Transverse colon (tissue), 4 donors: ENCODE results near the gene SESN1.

Experiments used
- EP300 ChIP-seq: sonication (generic); formaldehyde crosslinking; IDR thresholded peaks from one replicate; pipeline ENCODE4 v1.6.1; 2017; ENCODE audit warnings: antibody characterized with exemption, low read depth
- POLR2A ChIP-seq: fragments of 450-650 bp; IDR thresholded peaks from one replicate; pipeline ENCODE4 v1.6.1; 2016; ENCODE audit warnings: antibody characterized with exemption, mild to moderate bottlenecking, moderate library complexity
- POLR2AphosphoS5 ChIP-seq, 3 donors: sonication (generic); formaldehyde crosslinking; IDR thresholded peaks; one replicate each; pipeline ENCODE4 v1.6.1; 2016; ENCODE audit warnings: antibody characterized with exemption in 3 of 3
- TF ChIP-seq, protein P1 (sequence below), 5 experiments: fragments of 200-600 bp in 3 of 5; fragments of 450-650 bp in 2 of 5; sonication (generic) in 3 of 5; IDR thresholded peaks; 1 replicate in 2 of 5; 2 replicates in 3 of 5; pipeline ENCODE4 v1.5.1; 2016 to 2017; ENCODE audit warnings: antibody characterized with exemption in 5 of 5, inconsistent platforms in 3 of 5, mild to moderate bottlenecking in 2 of 5, moderate library complexity in 1 of 5

DNA sequence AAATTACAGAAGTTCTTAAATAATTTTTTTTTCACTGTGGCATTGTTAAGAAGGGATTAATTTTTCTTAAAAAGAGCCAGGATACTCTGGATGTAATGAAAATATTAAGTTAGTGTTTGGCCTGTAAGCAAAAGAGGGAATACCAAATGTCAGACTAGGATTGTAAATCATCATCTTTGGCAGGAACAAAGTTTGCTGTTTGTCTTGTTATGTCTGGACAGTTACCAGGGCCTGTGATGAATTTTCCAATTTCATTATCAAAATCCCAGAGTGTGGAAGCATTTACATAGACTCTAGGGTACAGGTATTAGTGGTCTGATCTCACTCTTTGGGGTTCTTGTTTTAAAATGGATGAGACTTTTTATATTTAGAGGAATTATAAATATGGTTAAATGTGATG is 26.8 kb upstream of the SESN1 start:
- TF ChIP-seq, protein P1, sequence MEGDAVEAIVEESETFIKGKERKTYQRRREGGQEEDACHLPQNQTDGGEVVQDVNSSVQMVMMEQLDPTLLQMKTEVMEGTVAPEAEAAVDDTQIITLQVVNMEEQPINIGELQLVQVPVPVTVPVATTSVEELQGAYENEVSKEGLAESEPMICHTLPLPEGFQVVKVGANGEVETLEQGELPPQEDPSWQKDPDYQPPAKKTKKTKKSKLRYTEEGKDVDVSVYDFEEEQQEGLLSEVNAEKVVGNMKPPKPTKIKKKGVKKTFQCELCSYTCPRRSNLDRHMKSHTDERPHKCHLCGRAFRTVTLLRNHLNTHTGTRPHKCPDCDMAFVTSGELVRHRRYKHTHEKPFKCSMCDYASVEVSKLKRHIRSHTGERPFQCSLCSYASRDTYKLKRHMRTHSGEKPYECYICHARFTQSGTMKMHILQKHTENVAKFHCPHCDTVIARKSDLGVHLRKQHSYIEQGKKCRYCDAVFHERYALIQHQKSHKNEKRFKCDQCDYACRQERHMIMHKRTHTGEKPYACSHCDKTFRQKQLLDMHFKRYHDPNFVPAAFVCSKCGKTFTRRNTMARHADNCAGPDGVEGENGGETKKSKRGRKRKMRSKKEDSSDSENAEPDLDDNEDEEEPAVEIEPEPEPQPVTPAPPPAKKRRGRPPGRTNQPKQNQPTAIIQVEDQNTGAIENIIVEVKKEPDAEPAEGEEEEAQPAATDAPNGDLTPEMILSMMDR (IDR thresholded peaks at IDR 0.05), result no peak
- TF ChIP-seq POLR2A (no peak), POLR2AphosphoS5 (IDR thresholded peaks at IDR 0.05) (no peak), EP300 (no peak)
